Measurements from ENCODE around the gene PSMD8. TPM values are rescaled to one million over a fixed set of nuclear protein-coding genes. Genes with fewer than 3 reads are reported as not detected.

The PSMD8 gene
- total and polyA plus RNA-seq, 5 donors from 2014 or later: 104 to 254 (median 193) TPM

GRCh38 chr19:38355728-38356725, 18.3 kb upstream of the PSMD8 start:
- Mint-ChIP-seq H3K4me3 (no peak overlapping the region), H3K9me3 (peaks cover 0 to 2% (median 0%) of the 10 kb centered on the region in 7 donors), H3K4me1 (peaks cover 0 to 6% (median 2%) of the 10 kb centered on the region in 4 donors), H3K27ac (no peak overlapping the region), H3K36me3 (no peaks in the 10 kb centered on the region), H3K27me3 (peaks cover 25% of the 10 kb centered on the region)
- Histone ChIP-seq H3K9me3 (ENCODE audit: control insufficient read depth in 2 of 2, low read length in 2 of 2) (no peaks in the 10 kb centered on the region), H3K27me3 (ENCODE audit: control insufficient read depth, insufficient read depth, low read length) (no peaks in the 10 kb centered on the region), H3K4me1 (ENCODE audit: control insufficient read depth, insufficient read depth, low read length, poor library complexity, severe bottlenecking) (no peaks in the 10 kb centered on the region), H3K4me3 (ENCODE audit: low read depth, low read length) (no peak overlapping the region), H3K27ac (ENCODE audit: insufficient read depth, low read length, poor library complexity, severe bottlenecking) (no peak overlapping the region), H3K36me3 (ENCODE audit: control insufficient read depth, insufficient read depth, low read length) (no peaks in the 10 kb centered on the region)
- no peak for DNase-seq
- ATAC-seq (ENCODE audit: low read depth in 2 of 2): no peak

GRCh38 chr19:38358071-38358470, 16.3 kb upstream of the PSMD8 start:
- Mint-ChIP-seq H3K36me3 (no peaks in the 10 kb centered on the region), H3K4me1 (peaks cover 0 to 14% (median 6%) of the 10 kb centered on the region in 4 donors), H3K27ac (peak overlapping the region in 1 of 3 donors; percentile 47), H3K27me3 (peaks cover 32% of the 10 kb centered on the region), H3K9me3 (peaks cover 0 to 2% (median 0%) of the 10 kb centered on the region in 7 donors), H3K4me3 (no peak overlapping the region)
- H3K27me3 ChIP-seq (ENCODE audit: control insufficient read depth, insufficient read depth, low read length): no peaks in the 10 kb centered on the region
- ATAC-seq (ENCODE audit: low read depth in 2 of 2) (no peak), DNase-seq (no peak)
- no peaks in the 10 kb centered on the region for H3K9me3 ChIP-seq (ENCODE audit: control insufficient read depth in 2 of 2, low read length in 2 of 2)
- peaks cover 16% of the 10 kb centered on the region for H3K4me1 ChIP-seq (ENCODE audit: control insufficient read depth, insufficient read depth, low read length, poor library complexity, severe bottlenecking)
- no peak overlapping the region for H3K27ac ChIP-seq (ENCODE audit: insufficient read depth, low read length, poor library complexity, severe bottlenecking)
- no peaks in the 10 kb centered on the region for H3K36me3 ChIP-seq (ENCODE audit: control insufficient read depth, insufficient read depth, low read length)
- no peak overlapping the region for H3K4me3 ChIP-seq (ENCODE audit: low read depth, low read length)

GRCh38 chr19:38359242-38360021, 14.9 kb upstream of the PSMD8 start:
- Histone ChIP-seq H3K36me3 (ENCODE audit: control insufficient read depth, insufficient read depth, low read length) (no peaks in the 10 kb centered on the region), H3K9me3 (ENCODE audit: control insufficient read depth in 2 of 2, low read length in 2 of 2) (no peaks in the 10 kb centered on the region), H3K4me3 (ENCODE audit: low read depth, low read length) (no peak overlapping the region), H3K27me3 (ENCODE audit: control insufficient read depth, insufficient read depth, low read length) (no peaks in the 10 kb centered on the region), H3K4me1 (ENCODE audit: control insufficient read depth, insufficient read depth, low read length, poor library complexity, severe bottlenecking) (peaks cover 18% of the 10 kb centered on the region), H3K27ac (ENCODE audit: insufficient read depth, low read length, poor library complexity, severe bottlenecking) (no peak overlapping the region)
- peak overlapping the region in 3 of 4 donors; percentile 2 to 65 (median 34) for H3K4me3 Mint-ChIP-seq
- peaks cover 0 to 18% (median 6%) of the 10 kb centered on the region in 4 donors for H3K4me1 Mint-ChIP-seq
- H3K27ac Mint-ChIP-seq: peak overlapping the region in 1 of 3 donors; percentile 81
- DNase-seq (no peak), ATAC-seq (ENCODE audit: low read depth in 2 of 2) (no peak)
- peaks cover 32% of the 10 kb centered on the region for H3K27me3 Mint-ChIP-seq
- H3K36me3 Mint-ChIP-seq: no peaks in the 10 kb centered on the region
- peaks cover 0 to 2% (median 0%) of the 10 kb centered on the region in 7 donors for H3K9me3 Mint-ChIP-seq

- Mint-ChIP-seq H3K9me3 (peaks cover 0 to 3% (median 0%) of the 10 kb centered on the region in 7 donors), H3K27ac (peak overlapping the region in 1 of 3 donors; percentile 81), H3K36me3 (no peaks in the 10 kb centered on the region), H3K4me1 (peaks cover 0 to 18% (median 6%) of the 10 kb centered on the region in 4 donors), H3K27me3 (peaks cover 32% of the 10 kb centered on the region), H3K4me3 (peak overlapping the region; percentile 54 to 87 (median 77))
- Histone ChIP-seq H3K4me1 (ENCODE audit: control insufficient read depth, insufficient read depth, low read length, poor library complexity, severe bottlenecking) (peaks cover 18% of the 10 kb centered on the region), H3K36me3 (ENCODE audit: control insufficient read depth, insufficient read depth, low read length) (no peaks in the 10 kb centered on the region), H3K27me3 (ENCODE audit: control insufficient read depth, insufficient read depth, low read length) (no peaks in the 10 kb centered on the region), H3K9me3 (ENCODE audit: control insufficient read depth in 2 of 2, low read length in 2 of 2) (no peaks in the 10 kb centered on the region), H3K4me3 (ENCODE audit: low read depth, low read length) (no peak overlapping the region), H3K27ac (ENCODE audit: insufficient read depth, low read length, poor library complexity, severe bottlenecking) (no peak overlapping the region)
- ATAC-seq (ENCODE audit: low read depth in 2 of 2): no peak
- no peak for DNase-seq
Observed at GRCh38 chr19:38360351-38360750, 14.0 kb upstream of the PSMD8 start.

- Mint-ChIP-seq H3K9me3 (peaks cover 0 to 3% (median 0%) of the 10 kb centered on the region in 7 donors), H3K27ac (peak overlapping the region in 2 of 3 donors; percentile 33 to 38), H3K4me3 (peak overlapping the region; percentile 54 to 87 (median 77)), H3K36me3 (no peaks in the 10 kb centered on the region), H3K4me1 (peaks cover 0 to 18% (median 6%) of the 10 kb centered on the region in 4 donors), H3K27me3 (peaks cover 30% of the 10 kb centered on the region)
- Histone ChIP-seq H3K36me3 (ENCODE audit: control insufficient read depth, insufficient read depth, low read length) (no peaks in the 10 kb centered on the region), H3K9me3 (ENCODE audit: control insufficient read depth in 2 of 2, low read length in 2 of 2) (no peaks in the 10 kb centered on the region), H3K4me3 (ENCODE audit: low read depth, low read length) (peak overlapping the region; percentile 26), H3K27me3 (ENCODE audit: control insufficient read depth, insufficient read depth, low read length) (no peaks in the 10 kb centered on the region), H3K27ac (ENCODE audit: insufficient read depth, low read length, poor library complexity, severe bottlenecking) (no peak overlapping the region), H3K4me1 (ENCODE audit: control insufficient read depth, insufficient read depth, low read length, poor library complexity, severe bottlenecking) (peaks cover 18% of the 10 kb centered on the region)
- ATAC-seq (ENCODE audit: low read depth in 2 of 2) (no peak), DNase-seq (no peak)
Observed at GRCh38 chr19:38360839-38361631, 13.3 kb upstream of the PSMD8 start.

- Histone ChIP-seq H3K9me3 (ENCODE audit: control insufficient read depth in 2 of 2, low read length in 2 of 2) (no peaks in the 10 kb centered on the region), H3K27me3 (ENCODE audit: control insufficient read depth, insufficient read depth, low read length) (no peaks in the 10 kb centered on the region), H3K4me1 (ENCODE audit: control insufficient read depth, insufficient read depth, low read length, poor library complexity, severe bottlenecking) (peaks cover 18% of the 10 kb centered on the region), H3K36me3 (ENCODE audit: control insufficient read depth, insufficient read depth, low read length) (no peaks in the 10 kb centered on the region), H3K27ac (ENCODE audit: insufficient read depth, low read length, poor library complexity, severe bottlenecking) (no peak overlapping the region), H3K4me3 (ENCODE audit: low read depth, low read length) (peak overlapping the region; percentile 26)
- H3K4me1 Mint-ChIP-seq: peaks cover 0 to 18% (median 6%) of the 10 kb centered on the region in 4 donors
- H3K9me3 Mint-ChIP-seq: peaks cover 0 to 3% (median 0%) of the 10 kb centered on the region in 7 donors
- H3K4me3 Mint-ChIP-seq: peak overlapping the region; percentile 54 to 87 (median 80)
- H3K27me3 Mint-ChIP-seq: peaks cover 36% of the 10 kb centered on the region
- H3K27ac Mint-ChIP-seq: no peak overlapping the region
- DNase-seq (peak; percentile 34 to 81 (median 56)), ATAC-seq (ENCODE audit: low read depth in 2 of 2) (peak; percentile 62 to 64)
- H3K36me3 Mint-ChIP-seq: no peaks in the 10 kb centered on the region
Observed at GRCh38 chr19:38361633-38362075, 12.7 kb upstream of the PSMD8 start.
